Stimulated activated CD8-positive, alpha-beta memory T cell treated with anti-CD3 and anti-CD28 coated beads, Interleukin-12 subunit alpha, Interleukin-12 subunit beta, amount 100 ng/mL, for 24 hours (primary cell): ENCODE measurements around the gene HAUS2.

Source experiments
- DNase-seq: peaks from one replicate; pipeline ENCODE4 v3.0.0-alpha.2; 2020; ENCODE audit errors: extremely low read depth

HAUS2 gene

DNA sequence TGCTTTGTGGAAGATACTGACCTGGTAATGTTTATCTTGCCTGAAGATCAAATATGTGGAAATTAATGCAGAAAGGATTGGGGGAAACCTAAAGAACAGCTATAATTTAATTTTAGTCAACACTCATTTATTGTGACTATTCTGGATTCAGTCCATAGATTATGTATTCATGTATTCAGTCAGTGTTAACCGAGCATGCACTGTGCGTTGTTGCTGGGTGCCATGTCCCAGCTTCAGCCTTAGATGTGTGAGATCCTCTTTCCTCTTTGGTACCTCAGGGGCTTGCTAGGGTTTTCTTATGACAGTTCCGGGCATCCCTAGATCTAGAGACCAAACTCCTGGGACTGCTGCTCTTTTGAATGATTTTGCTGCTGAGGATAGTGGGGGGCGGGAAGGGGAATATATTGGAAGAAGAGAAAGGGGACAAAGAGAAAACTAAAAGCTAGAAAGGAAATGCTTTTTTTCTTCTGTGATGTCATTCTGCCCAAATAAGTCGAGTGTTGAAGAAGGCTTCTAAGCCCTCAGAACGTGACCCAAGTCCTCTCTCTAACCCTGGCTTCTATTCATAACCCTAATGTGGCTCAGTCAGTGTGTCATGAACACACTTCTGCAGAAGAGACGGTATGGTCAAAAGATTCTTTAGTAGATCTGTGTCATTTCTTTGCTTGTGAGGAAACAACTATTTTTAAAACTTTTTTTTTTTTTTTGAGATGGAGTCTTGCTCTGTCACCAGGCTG is 60.3 kb downstream of the HAUS2 start:
- DNase-seq, result no peak

GRCh38 chr15:42611532-42611931 is 62.9 kb downstream of the HAUS2 start:
- no peak for DNase-seq

- DNase-seq, result no peak
These were observed 63.8 kb downstream of the HAUS2 start for GRCh38 chr15:42612367-42612912.

- no peak for DNase-seq
These were observed 67.5 kb downstream of the HAUS2 start for GRCh38 chr15:42616107-42616506.
